Measurements from ENCODE around the gene TEKT2. TPM values are rescaled to one million over a fixed set of nuclear protein-coding genes. Genes with fewer than 3 reads are reported as not detected.

Gene TEKT2
- total RNA-seq, 6 experiments from 2014 or later: not detected

GRCh38 chr1:36053978-36054377 lies 29.9 kb upstream of the TEKT2 start:
- H3K27ac Mint-ChIP-seq: no peak overlapping the region
- peaks cover 6% of the 10 kb centered on the region for H3K36me3 Mint-ChIP-seq (ENCODE audit: low read depth)
- no peak for TF ChIP-seq CTCF (IDR thresholded peaks at IDR 0.05)
- no peaks in the 10 kb centered on the region for H3K9me3 Mint-ChIP-seq
- no peak overlapping the region for H3K4me3 Mint-ChIP-seq
- H3K27me3 Mint-ChIP-seq (ENCODE audit: insufficient read depth): no peaks in the 10 kb centered on the region
- no peaks in the 10 kb centered on the region for H3K4me1 Mint-ChIP-seq (ENCODE audit: low read depth)
- no peak for DNase-seq

- TF ChIP-seq CTCF (IDR thresholded peaks at IDR 0.05): no peak
- Mint-ChIP-seq H3K27me3 (ENCODE audit: insufficient read depth) (no peaks in the 10 kb centered on the region), H3K4me1 (ENCODE audit: low read depth) (no peaks in the 10 kb centered on the region), H3K36me3 (ENCODE audit: low read depth) (no peaks in the 10 kb centered on the region; the same call in 1 of the 2 replicates), H3K4me3 (no peak overlapping the region), H3K27ac (no peak overlapping the region), H3K9me3 (no peaks in the 10 kb centered on the region)
- no peak for DNase-seq
These were observed 28.2 kb upstream of the TEKT2 start for GRCh38 chr1:36055706-36056105.

GRCh38 chr1:36062315-36062714 lies 21.6 kb upstream of the TEKT2 start:
- TF ChIP-seq CTCF (IDR thresholded peaks at IDR 0.05): no peak
- Mint-ChIP-seq H3K4me3 (no peak overlapping the region), H3K9me3 (no peaks in the 10 kb centered on the region), H3K36me3 (ENCODE audit: low read depth) (no peaks in the 10 kb centered on the region; the same call in 1 of the 2 replicates), H3K27ac (no peak overlapping the region), H3K27me3 (ENCODE audit: insufficient read depth) (no peaks in the 10 kb centered on the region), H3K4me1 (ENCODE audit: low read depth) (no peaks in the 10 kb centered on the region)
- no peak for DNase-seq

- TF ChIP-seq CTCF (IDR thresholded peaks at IDR 0.05): no peak
- Mint-ChIP-seq H3K27me3 (ENCODE audit: insufficient read depth) (no peaks in the 10 kb centered on the region), H3K27ac (no peak overlapping the region), H3K9me3 (no peaks in the 10 kb centered on the region), H3K4me1 (ENCODE audit: low read depth) (no peaks in the 10 kb centered on the region), H3K4me3 (no peak overlapping the region), H3K36me3 (ENCODE audit: low read depth) (no peaks in the 10 kb centered on the region)
- DNase-seq: no peak
These were observed 16.0 kb upstream of the TEKT2 start for GRCh38 chr1:36067871-36068270.

- TF ChIP-seq CTCF (IDR thresholded peaks at IDR 0.05): no peak
- no peak overlapping the region for H3K27ac Mint-ChIP-seq
- H3K4me1 Mint-ChIP-seq (ENCODE audit: low read depth): no peaks in the 10 kb centered on the region
- DNase-seq: no peak
- H3K27me3 Mint-ChIP-seq (ENCODE audit: insufficient read depth): no peaks in the 10 kb centered on the region
- no peaks in the 10 kb centered on the region for H3K9me3 Mint-ChIP-seq
- no peak overlapping the region for H3K4me3 Mint-ChIP-seq
- H3K36me3 Mint-ChIP-seq (ENCODE audit: low read depth): no peaks in the 10 kb centered on the region
These were observed 15.0 kb upstream of the TEKT2 start for GRCh38 chr1:36068866-36069265.

- H3K27ac Mint-ChIP-seq: no peak overlapping the region
- H3K27me3 Mint-ChIP-seq (ENCODE audit: insufficient read depth): peaks cover 3% of the 10 kb centered on the region
- no peak for TF ChIP-seq CTCF (IDR thresholded peaks at IDR 0.05)
- no peaks in the 10 kb centered on the region for H3K4me1 Mint-ChIP-seq (ENCODE audit: low read depth)
- DNase-seq: no peak
- no peaks in the 10 kb centered on the region for H3K9me3 Mint-ChIP-seq
- H3K4me3 Mint-ChIP-seq: no peak overlapping the region
- no peaks in the 10 kb centered on the region for H3K36me3 Mint-ChIP-seq (ENCODE audit: low read depth)
These were observed 13.5 kb upstream of the TEKT2 start for GRCh38 chr1:36070349-36070748.

Measured in HFFc6 (cell line).